Gastrocnemius medialis (tissue), 4 donors: Measurements from ENCODE around the gene NYAP1.

Source experiments
- POLR2A ChIP-seq, 2 donors: fragments of 450-650 bp; IDR thresholded peaks; one replicate each; pipeline ENCODE4 v1.6.1; 2017; ENCODE audit warnings: antibody characterized with exemption in 2 of 2, mild to moderate bottlenecking in 2 of 2, moderate library complexity in 2 of 2
- TF ChIP-seq, protein P1 (sequence below), 5 experiments: fragments of 450-650 bp in 3 of 5; fragments of 200-600 bp in 2 of 5; sonication (generic) in 2 of 5; IDR thresholded peaks in 4 of 5; conservative IDR thresholded peaks in 1 of 5; 1 replicate in 4 of 5; 2 replicates in 1 of 5; pipeline ENCODE4 v1.5.1; 2016 to 2019; ENCODE audit warnings: antibody characterized with exemption in 5 of 5, mild to moderate bottlenecking in 3 of 5, moderate library complexity in 3 of 5

DNA sequence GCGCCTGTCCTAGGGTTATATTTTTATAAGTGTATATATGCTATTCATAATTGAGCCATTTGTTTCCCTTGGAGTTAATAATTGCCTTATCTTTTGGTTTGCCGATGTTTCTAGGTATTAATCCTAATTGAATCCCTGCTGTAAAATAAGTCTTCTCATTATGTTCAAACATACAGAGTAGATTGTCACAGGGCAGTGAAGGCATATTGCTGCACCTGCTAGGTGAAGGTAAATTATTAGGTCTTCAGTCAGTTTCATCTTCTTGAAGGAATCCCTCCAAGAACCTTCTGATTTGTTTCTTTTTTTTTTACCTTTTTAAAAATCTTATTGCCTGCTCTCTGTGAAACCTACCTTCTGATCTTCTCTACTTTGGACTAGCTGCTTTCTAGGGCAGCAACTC, 37.3 kb downstream of the NYAP1 start:
- TF ChIP-seq, protein P1, sequence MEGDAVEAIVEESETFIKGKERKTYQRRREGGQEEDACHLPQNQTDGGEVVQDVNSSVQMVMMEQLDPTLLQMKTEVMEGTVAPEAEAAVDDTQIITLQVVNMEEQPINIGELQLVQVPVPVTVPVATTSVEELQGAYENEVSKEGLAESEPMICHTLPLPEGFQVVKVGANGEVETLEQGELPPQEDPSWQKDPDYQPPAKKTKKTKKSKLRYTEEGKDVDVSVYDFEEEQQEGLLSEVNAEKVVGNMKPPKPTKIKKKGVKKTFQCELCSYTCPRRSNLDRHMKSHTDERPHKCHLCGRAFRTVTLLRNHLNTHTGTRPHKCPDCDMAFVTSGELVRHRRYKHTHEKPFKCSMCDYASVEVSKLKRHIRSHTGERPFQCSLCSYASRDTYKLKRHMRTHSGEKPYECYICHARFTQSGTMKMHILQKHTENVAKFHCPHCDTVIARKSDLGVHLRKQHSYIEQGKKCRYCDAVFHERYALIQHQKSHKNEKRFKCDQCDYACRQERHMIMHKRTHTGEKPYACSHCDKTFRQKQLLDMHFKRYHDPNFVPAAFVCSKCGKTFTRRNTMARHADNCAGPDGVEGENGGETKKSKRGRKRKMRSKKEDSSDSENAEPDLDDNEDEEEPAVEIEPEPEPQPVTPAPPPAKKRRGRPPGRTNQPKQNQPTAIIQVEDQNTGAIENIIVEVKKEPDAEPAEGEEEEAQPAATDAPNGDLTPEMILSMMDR (IDR thresholded peaks at IDR 0.05 in 4 of 5, conservative IDR thresholded peaks at IDR 0.05 in 1 of 5), result no peak
- TF ChIP-seq POLR2A (IDR thresholded peaks at IDR 0.05), result no peak
